Left colon (tissue), 2 donors: Measurements from ENCODE around the gene HOXB3. TPM values are rescaled to one million over a fixed set of nuclear protein-coding genes. Genes with fewer than 3 reads are reported as not detected.

Source experiments
- ATAC-seq: fragments of 200-7000 bp; cut with Tn5 transposase; one replicate; pipeline ENCODE4 v1.9.1; 2020; ENCODE audit warnings: mild to moderate bottlenecking, moderate library complexity
- DNase-seq, 2 donors: peaks; one replicate each; pipeline ENCODE4 v3.0.0-alpha.2; 2020
- intact Hi-C, 2 donors: fragments of 100-400 bp; cut with DNase I in 1 of 2; cut with micrococcal nuclease in 1 of 2; formaldehyde crosslinking; loops; one replicate each; pipeline versions ENCODE4 v1.11.2 to v1.14.0; 2022; cut with DNase I, micrococcal nuclease
- total RNA-seq, 2 donors: library from RNA; stranded (reverse); fragmentation: NEBNext Ultra II Directional; extraction: Animal tissue kit (Norgen Biotek cat#: 25700); gene quantifications; one replicate each; pipeline ENCODE4 v1.2.1, GENCODE V29; 2021
- donor health status: DM: no; HTN: no; CAD: no.
- donor health status: DM: yes; HTN: yes; CAD: no.

Gene HOXB3
- total RNA-seq, 2 donors from 2014 or later = 35.8 to 41.9 TPM

DNA sequence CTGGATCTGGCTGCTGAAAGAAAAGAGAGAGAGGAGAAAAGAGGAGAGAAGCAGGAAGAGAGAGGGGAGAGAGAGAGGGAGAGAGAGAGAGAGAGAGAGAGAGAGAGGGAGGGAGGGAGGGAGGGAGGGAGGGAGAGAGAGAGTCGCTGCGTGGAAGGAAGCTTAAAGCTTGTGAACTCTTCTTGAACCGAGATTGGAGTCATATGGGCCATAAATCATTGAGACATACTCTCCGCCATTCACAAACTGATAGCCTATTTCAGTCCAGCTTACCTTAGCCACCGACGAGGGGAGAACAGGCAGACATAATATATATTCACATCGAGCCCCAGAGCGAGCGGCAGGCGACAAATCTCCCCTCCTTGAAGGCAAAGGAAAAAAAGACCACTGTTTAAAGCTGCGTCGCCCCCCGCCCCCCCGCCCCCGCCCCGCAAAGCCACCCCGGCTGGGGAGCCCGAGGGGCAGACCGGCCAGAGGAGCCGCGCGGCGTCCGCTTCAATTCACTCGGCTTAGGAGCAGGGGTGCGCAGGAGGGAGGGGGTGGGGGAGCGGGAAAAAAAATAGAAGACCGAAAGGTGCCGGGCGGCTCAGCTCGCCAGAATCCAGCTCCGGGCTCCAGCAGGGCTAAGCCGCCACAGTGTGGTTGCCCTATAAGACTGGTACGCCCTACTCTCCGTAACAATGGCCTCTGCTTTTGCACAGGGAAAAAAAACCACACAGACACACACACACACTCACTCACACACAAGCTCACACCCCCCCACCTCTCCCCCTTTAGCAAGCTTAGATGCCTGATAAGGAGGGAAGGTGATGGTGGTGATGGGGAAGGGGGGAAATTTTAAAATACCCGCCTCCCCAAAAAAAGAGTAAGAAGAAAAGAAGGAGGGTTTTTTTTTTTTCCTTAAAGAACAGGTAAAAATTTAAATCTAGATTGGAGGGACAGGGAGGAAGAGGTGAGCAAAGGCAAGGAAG, 34.5 kb downstream of the HOXB3 start:
- ATAC-seq (peak; percentile 73), DNase-seq (no peak)
- intact Hi-C loops = no loop called here

DNA sequence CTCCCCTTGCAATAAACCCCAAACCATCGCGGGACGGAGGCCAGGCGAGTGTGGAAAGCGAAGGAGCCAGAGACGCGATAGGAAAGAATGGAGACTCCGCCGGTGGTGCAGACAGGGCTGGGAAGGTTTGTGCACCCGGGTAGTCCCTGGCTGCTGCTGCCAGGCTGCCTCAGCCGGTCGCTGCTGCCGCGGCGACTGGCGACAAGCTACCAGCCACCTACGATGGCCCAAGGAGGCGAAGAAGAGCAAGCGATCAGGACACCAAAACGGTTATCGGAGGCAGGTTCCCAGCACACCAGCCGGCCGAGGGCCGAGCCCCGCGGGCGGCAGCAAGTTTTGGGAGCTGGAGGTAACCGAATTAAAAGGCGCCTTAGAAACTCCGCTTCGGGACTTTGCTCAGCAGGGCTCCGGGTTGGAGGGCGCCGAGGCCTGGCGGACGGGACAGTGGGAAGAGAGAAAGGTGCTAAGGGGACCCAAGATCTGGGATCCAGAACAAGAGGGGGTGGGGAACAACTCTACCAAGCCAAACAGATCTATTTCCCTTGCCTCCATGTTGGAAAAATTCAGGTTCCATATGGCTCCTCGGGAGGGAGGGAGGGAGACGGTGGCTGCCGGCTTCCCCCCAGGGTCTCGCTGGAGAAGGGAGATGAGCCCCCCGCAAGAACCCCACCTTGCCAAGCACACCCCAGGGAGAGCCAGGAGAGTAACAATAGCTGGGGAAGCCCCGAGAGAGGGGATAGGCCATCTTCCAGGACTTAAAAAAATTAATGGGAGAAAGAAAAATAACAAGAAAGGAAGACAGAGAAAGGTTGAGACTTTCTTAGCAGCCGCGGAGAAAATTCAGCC, 35.4 kb downstream of the HOXB3 start:
- intact Hi-C loops = no loop called here
- no peak for DNase-seq
- no peak for ATAC-seq

DNA sequence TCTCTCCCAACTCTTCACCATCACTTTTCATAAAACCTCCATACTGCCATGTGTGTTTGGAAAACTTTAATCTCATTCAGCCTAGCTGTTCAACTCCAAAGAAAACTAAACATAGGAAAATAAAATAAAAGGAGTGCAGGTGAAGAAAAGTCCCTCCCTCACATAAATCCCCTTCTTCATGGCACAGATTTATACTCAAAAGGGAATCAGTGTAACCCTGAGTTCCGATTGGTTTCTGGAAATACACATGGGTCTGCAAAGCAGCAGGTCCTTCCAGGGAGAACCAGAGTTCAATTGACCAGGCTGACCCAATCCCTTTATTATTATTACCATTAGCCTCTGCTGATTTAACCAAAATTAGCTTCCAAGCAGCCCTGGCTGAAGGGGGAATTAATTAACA, 36.2 kb downstream of the HOXB3 start:
- DNase-seq = no peak
- no peak for ATAC-seq
- intact Hi-C loops = no loop called here

DNA sequence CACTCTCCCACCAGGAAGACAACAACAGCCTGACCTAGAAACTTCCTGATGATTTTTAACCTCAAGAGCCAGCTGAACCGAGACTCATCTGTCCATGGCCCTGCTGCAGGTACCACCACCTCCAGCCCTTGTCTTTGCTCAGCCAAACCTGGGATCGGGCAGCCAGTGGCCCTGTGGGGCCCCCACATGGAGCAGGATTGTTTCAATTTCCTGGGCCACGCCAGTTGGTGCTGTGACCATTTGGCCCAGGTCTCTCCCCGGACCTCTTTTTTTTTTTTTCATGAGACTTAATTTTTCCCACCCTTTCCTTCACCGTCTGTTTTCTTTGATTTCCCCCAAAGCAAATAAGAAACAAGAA, 36.9 kb downstream of the HOXB3 start:
- DNase-seq = no peak

DNA sequence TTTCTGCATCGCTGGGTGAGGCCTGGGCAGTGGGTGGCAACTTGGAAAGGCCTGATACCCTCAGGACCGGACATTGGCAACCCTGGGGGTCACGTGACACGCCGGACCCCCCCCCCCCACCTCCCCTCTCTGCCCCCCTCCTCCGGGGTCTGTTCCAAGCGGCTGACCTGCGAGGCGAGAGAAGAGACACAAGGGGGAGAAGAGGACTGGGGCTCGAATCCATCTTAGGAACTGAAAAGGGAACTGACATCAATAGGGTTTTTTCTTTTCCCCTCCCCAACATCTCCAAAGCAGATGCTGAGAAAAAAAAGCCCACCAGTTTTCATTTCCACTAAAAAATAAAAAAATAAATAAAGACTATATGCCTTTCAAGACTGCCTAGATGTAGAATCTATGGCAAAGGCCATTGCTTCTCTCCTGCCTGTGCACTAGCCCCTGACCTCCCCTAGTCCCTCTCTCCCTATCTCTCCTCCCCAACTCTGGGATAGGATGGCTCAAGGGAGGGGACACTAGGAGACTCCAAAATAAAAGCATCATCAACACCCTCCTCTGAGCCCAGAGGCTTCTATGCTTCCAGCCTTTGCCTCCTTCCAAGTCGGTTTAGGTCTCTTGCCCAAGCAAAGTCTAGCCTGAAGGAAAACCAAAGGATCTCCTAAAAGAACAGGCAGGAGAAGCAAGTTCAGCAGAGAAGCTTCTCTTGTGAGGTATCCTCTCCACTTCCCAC, 37.4 kb downstream of the HOXB3 start:
- DNase-seq (no peak), ATAC-seq (no peak)
- intact Hi-C loops = no loop called here

More for the DNA sequence above, 36.9 kb downstream of the HOXB3 start:
- no peak for ATAC-seq
- intact Hi-C loops = no loop called here

DNA sequence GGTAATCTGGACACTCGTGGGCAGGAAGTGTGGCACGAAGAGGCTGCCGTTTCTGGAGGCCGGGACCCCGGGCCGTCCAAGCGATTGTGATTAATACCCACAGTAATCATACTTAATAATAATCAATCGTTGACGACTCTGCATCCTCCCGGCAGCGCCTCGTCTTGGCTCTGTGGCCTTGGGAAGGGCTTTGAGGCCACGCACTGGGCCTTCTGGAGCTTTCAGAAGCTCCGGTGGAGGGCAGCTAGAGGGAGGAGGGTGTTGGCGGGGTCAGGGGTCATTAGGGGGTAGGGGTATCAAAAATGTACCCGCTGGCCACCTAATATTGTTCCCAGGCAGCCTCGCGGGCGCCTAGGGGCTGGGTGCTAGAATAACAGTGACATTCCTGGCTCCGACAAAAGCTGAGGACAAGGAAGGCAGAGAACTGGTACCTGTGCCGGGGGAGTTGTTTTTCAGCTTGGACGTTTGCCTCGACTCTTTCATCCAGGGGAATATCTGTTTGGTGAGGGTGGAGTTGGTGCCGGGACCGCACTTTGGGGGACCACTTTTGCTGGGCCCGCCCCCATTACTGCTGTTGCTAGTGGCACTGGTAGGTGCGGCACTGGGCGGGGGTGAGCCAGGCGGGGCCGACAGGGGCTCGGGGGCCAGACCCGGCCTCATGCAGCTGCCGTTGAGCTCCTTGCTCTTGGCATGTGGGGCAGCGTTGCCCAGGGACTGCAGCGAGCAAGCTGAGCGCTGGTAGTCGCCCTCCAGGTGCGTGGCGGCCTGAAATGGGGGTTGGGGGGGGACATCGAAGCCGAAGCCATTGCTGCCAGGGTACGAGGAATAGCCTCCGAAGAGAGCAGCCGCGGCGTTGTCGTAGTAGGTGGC, 38.2 kb downstream of the HOXB3 start:
- ATAC-seq (no peak), DNase-seq (no peak)
- intact Hi-C loops = no loop called here

DNA sequence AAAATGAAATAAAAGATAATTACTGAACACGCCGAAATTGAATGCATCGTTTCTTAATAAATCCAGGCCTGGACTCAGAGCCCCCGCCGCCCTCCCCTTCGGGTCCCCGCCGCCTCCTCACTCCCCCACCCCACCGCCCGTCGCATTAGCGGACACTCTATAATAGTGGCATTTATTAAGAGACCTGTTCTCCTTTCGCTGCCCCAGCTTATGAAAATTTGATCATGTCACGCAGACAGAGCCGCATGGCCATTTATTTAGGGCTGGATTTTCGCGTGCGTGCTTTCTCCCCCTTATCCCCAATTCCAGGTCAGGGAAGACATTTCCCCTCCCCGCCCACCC, 38.9 kb downstream of the HOXB3 start:
- intact Hi-C loops = no loop called here
- ATAC-seq (no peak), DNase-seq (no peak)

DNA sequence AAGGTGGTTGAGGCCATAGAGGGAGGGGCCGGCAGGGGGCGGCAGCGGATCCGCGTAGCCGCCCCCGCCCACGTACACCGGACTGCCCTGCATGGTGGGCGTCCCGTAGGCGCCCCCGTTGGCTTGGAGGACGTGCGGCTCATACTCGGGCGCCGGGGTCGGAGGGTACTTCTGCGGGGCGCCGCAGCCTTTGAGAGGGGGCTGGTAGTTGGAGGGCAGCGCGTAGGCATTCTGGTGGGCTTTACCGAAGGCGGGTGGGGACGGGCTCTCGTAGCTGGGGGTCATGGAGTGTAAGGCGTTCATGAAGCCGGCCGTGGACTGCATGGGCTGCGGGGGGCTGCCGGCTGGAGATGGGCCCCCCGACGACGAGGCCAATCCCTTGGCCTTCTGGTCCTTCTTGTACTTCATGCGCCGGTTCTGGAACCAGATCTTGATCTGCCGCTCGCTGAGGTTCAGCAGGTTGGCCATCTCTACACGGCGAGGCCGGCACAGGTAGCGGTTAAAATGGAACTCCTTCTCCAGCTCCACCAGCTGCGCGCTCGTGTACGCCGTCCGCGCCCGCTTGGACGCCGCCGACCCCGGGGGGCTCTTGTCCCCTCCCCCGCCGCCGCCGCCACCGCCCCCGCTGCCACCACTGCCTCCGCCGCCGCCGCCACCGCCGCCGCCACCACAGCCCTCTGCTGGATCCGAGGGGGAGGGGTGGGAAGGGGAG, 39.4 kb downstream of the HOXB3 start:
- no peak for DNase-seq
- intact Hi-C loops = no loop called here
- no peak for ATAC-seq

DNA sequence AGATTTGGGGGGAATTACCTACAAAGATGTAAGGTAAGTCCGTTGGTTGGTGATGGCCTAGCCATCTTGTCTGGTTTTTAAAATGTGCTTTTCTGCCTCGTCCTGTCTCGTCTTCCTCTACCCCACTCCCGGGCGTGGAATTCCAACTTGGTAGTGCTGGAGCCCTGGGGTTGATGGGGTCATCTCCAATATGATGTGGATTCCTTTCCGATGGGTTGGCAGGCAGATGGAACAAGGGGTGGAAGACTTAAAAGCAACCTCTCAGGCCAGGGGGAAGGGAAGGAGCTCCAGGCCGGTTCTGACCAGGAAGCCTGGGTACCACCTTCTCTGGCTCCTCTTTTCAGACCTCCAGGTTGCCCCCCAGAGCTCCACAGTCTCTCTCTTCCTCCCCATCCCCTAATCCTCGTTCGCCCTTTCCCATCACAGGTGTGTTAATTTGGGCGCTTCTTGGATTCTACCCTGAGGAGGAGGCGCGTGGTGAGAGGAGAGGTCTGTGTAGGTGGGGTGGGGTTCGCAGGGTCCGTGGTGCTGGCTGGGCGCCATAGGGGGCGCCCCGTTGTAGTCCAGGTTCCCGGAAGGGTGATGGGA, 40.0 kb downstream of the HOXB3 start:
- intact Hi-C loops = no loop called here
- ATAC-seq = no peak
- DNase-seq = no peak

DNA sequence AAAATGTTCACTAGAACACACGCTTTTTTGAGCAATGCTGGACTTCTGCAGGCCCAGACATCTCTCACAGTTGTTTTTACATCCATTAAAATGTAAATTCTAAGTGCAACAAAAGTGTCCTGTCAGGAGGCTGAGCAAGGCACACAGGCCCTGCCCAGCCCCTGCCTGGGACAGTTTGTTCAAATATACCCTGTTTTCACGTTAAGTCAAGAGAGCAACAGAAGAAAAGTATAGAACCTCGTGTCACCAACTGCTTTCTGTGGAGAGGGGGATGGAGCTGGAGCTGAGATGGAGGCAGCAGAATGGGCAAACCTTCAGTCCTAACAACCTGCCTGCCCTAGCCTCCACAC, 40.8 kb downstream of the HOXB3 start:
- DNase-seq (no peak), ATAC-seq (no peak)
- intact Hi-C loops = no loop called here

DNA sequence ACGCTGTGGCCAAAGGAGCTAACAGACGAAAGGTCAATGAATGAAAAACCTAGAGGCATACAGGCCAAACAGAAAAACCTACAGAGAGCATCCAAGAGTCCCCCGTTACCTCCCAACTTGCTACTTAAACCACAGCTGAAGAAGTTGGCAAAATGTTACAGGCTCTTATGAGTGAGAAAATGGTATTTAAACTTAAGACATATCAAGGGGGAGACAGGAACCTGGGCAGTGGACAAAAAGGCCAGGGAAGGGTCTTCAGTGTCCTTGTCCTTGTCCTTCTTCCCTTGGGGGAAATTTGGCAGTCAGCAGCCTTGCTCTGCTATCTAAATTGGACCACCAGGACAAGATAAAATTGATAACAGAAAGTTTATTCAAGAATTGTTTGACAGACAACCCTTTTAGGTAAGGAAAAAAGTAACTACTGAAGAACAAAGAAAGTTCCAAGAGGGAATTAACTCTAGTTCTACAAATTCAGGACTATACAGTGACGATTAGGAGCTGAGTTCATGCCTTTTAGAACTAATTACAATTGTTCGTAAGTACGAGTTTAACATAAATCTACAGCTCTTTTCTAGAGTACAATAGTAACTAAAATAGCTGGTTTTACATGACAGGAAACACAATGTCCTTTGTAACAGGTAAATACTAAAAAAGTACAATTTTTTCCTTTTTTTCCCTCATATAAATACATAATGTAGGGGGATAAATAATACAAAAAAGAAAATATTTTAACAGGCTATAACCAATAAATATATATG, 41.3 kb downstream of the HOXB3 start:
- intact Hi-C loops = no loop called here
- DNase-seq (no peak), ATAC-seq (no peak)

DNA sequence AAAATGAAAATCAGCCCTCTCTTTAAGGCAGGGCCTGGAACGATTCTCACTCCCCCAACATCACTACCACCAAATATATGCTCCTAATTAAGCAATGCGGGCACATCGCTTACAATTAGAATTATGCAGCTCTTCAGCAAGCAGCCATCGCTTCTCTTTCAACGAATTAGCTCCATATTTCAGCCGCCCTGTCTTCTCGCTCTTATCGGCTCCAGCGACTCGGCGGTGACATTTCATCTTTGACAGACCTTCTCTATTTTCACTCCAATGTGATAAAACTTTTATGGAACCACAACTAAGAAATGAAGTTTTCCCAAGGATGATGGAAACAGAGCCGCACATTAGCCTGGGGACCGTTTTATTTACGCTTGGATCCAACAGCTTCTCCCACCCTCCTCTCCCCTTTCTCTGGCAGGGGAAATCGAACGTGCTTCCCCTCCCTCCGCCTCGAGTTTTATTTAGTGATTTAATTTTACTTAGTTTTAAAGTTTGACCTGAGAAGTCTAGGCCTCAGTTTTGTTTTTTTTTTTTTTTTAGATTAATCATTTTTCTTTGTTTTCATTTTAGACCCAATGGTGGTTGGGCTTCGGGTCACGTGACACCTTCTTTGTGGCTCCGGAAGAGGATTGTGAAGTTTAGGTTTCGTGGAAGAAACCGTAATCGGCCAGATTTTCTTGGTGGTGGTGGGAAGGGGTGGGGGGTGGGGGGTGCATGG, 42.1 kb downstream of the HOXB3 start:
- ATAC-seq (no peak), DNase-seq (peak in 1 of 2 donors; percentile 34)
- intact Hi-C loops = no loop called here

DNA sequence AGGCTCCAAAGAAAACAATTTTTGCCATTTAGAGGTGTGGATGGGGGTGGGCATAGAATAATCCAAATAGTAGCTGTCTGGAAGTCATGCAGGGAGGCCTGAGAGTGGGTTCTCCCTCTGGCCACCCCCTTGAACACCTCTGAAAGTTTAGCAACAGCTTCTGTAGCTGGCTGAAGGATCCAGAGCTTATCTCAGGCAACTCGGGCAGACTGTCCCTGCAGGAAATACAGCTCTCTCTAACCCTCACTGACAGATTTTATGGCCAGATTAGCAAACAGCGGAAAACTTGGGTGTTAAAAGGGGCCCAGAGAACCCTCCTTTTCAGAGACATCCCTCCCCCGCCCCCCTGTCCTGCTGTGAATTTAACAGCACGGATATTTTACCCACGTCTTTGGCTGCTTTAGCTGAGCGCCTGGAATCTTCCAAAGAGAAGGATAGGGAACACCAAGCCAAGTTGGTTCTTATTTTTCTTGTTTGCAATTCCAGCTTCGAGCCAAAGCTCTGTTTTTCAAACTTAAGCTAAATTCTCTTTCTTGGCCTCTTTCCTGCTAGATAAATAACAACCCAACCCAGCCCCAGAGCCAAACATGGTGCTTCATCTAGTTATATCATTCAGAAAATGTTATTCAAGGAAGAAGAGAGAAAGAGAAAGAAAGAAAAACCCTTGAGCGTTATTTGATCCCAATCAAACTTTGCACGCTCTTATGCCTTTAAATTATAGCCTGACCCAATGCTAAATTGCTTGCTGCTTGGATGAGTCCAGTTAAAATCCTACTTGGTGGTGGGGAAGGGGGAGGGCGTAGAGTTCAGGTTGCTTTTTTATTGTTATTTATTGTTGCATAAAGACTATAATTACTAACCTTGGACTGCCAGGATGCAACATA, 42.9 kb downstream of the HOXB3 start:
- no peak for DNase-seq
- intact Hi-C loops = no loop called here

DNA sequence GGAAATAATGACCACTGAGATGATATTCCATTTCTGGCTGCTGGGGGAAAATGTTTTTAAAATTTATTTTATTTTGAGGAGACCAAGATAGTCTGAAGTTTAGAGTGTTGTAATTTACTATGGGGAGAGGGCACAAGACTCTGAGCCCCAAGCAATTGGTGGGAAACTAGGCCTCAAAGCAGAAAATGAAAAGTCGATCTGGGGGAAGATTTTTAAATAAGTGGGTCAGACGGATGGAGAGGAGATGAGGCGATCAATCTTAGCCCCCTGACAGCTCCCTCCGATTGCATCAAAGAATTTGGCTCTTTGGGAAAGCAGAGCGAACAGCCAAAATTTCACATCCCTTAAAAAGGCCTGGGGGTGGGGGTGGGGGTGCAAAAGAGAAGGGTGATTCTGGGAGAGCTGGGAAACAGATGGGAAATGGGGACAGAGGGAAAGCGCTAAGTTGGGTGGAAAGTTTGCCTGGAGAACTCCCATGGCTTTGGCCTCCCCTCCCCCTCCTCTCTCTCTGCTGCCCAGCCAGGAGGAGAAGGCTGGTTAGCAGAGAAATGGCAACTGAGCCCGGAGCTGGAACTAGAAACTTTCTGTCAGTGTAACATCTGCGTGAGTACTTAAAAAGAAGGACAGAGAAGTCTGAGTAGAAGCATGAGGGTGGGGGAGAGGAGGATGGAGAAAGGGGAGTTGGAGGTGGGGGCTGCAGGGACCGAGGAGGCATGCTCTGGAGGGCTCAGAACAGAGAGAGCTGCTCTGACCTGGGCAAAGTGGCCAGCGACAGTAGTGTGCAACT, 43.7 kb downstream of the HOXB3 start:
- peak; percentile 4 for ATAC-seq
- peak in 1 of 2 donors; percentile 41 for DNase-seq
- intact Hi-C loops = no loop called here

More for the DNA sequence above, 42.9 kb downstream of the HOXB3 start:
- peak; percentile 55 for ATAC-seq

DNA sequence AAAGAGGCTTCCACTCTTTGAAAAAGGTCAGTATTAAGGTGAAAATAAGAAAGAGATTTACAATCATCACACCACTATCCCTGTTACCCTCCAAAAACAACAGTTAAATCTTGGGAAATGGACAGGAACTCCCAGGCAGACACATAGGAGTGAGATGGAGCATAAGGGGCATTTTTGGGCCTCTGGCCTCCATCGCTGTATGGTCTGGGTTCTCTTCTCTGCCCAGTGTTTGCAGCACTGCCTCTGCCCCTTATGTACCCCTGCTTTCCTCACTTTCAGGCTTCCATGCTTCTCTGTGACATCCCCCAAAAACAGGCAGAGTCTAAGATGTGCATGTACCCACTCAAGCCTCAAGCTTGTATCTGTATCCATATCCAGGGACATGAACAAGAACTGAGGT, 44.5 kb downstream of the HOXB3 start:
- no peak for DNase-seq
- intact Hi-C loops = no loop called here
- no peak for ATAC-seq
